GM21717 (cell line): Measurements from ENCODE around the gene TPTE.
"Not testable (repeated sequence)": the region's sequence is repeated elsewhere in the genome, so short reads cannot be mapped to it uniquely, and the experiment has no call there.

ENCODE experiments used
- ATAC-seq: cut with Tn5 transposase; IDR thresholded peaks from one replicate; pipeline ENCODE4 v1.9.1; 2021; ENCODE audit warnings: mild to moderate bottlenecking, moderate library complexity; ENCODE audit not compliant: unreplicated experiment

Gene TPTE

DNA sequence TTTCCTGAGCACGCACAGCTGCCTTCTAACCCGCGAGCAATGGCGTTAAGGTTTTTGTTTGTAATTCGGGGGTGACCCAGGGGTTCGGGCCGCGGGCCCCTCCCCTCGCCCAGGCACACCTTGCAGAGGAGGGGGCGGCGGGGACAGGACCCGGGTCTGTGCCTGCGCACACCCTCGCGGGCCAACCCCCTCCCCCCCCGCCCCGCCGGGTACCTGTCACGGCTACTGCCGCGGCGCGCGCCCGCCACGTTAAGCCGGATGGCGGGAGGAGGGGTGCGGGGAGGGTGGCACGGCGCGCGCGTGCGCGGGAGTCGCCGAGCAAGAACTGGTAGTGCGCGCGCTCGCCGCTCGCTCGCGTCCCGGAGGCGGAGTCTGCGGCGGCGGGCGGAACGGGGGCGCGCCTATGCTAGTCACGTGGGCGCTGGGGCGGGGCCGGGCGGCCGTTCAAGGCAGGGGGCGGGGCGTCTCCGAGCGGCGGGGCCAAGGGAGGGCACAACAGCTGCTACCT lies at the start of gene TPTE:
Gene TPTE, plus strand, starts transcription at position 493 of the 508 bp plus-strand sequence. CDS start 17,141 bp downstream, outside the sequence.
- no peak for ATAC-seq

DNA sequence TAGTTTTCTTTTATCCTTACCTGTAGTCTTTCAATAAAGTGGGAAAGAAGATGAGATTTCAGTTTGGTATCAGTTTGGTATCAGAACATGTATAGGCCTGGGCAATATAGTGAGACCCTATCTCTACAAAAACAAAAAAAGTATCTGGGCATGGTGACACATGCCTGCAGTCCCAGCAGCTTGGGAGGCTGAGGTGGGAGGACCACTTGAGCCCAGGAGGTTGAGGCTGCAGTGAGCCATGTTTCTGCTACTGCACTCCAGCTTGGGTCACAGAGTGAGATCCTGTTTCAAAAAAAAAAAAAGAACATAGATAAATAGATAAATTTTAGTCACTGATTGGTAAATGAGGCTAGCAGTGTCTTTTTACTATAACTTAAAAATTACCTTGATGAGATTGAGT lies 49.4 kb upstream of the TPTE start:
- not testable (repeated sequence) for ATAC-seq

DNA sequence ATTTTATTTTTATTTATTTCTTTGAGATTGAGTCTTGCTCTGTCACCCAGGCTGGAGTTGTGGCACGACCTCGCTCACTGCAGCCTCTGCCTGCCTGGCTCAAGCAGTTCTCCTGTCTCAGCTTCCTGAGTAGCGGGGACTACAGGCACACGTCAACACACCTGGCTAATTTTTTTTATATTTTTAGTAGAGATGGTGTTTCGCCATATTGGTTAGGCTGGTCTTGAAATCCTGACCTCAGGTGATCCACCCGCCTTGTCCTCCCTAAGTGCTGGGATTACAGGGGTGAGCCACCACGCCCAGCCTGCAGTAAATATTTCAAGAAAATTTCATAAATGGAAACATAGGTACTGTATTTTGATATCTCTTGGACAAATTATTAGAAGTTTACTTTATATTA lies 43.6 kb upstream of the TPTE start:
- not testable (repeated sequence) for ATAC-seq

DNA sequence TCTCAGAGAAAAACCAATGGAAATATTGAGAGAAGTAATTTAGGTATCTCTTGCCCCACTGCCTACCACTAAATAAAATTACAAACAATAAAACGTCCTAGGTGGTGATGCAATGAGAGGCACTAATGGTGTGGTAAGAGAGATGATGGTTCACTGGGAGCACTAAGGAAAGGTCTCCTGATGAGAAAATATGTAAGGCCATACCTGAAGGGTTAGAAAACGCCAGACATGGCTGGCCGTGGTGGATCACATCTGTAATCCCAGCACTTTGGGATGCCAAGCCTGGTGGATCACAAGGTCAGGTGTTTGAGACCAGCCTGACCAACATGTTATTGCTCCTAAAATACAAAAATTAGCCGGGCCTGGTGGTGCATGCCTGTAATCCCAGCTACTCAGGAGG lies 41.5 kb upstream of the TPTE start:
- not testable (repeated sequence) for ATAC-seq

DNA sequence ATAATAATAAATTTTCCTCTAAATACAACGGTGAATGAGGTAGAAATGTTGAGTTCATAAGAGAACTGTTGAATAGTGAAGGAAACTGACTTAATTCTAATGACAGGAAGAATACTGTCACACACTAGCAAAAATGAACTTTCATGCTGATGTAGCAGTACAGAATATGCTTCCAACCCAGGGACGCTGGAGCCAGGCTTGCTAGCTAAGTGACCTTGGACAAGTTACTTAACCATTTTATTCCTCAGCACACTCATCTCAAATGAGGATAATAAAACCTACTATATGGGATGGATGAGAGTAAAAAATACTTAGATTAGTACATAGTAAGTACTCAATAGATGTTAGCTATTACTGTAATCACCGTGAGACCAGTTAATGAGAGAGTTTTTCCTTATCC lies 36.5 kb upstream of the TPTE start:
- ATAC-seq = not testable (repeated sequence)

DNA sequence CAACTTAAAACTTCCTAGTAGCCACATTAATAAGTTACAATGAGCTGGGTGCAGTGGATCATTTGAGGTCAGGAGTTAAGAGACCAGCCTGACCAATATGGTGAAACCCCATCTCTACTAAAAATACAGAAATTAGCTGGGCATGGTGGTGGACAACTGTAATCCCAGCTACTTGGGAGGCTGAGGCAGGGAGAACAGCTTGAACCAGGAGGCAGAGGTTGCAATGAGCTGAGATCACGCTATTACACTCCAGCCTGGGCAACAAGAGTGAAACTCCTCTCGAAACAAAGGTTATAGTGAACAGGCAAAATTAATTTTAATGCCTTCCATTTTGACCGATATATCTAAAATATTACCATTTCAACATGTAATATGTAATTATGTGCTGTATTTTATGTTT lies 30.9 kb upstream of the TPTE start:
- not testable (repeated sequence) for ATAC-seq

DNA sequence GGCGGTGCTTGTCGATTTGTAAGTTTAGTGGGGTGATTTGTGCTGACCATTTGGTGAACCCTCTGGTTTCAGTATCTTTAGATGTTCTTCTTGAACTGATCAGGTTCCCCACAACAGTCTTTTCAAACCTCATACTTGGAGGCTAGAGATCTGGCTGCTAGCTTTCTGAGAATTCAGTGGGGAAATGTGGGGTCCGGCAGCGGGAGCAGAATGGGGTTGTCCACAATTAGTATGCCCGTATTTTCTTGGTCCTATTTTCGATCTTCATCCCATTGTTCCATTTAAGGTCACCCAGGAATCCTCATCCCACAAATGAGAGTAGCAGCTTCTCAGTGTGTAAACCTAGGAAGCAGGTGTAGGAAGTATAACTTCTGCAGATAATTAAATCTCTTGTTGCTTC lies 10.3 kb upstream of the TPTE start:
- no peak for ATAC-seq

DNA sequence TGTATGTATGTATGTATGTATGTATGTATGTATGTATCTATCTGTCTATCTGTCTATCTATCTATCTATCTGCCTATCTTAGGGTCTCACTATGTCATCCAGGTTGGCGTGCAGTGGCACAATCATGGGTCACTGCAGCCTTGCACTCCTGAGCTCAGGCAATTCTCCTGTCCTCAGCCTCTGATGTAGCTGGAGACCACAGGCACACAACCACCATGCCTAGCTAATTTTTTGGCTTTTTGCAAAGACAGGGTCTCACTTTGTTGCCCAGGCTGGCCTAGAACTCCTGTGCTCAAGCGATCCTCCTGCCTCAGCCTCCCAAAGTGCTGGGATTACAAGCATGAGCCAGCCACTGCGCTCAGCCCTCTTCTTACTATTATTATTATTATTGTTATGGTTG lies 4.5 kb upstream of the TPTE start:
- ATAC-seq = not testable (repeated sequence)

DNA sequence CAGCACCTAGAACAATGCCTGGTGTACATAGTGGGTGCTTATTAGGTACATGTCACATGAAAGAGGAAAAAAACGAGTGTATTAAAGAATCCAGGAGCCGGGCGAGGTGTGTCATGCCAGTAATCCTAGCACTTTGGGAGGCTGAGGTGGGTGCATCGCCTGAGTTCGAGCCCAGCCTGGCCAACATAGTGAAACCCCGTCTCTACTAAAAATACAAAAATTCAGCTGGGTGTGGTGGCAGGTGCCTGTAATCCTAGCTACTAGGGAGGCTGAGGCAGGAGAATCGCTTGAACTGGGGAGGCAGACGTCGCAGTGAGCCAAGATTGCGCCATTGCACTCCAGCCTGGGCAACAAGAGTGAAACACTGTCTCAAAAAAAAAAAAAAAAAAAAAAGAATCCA lies 3.5 kb upstream of the TPTE start:
- not testable (repeated sequence) for ATAC-seq

DNA sequence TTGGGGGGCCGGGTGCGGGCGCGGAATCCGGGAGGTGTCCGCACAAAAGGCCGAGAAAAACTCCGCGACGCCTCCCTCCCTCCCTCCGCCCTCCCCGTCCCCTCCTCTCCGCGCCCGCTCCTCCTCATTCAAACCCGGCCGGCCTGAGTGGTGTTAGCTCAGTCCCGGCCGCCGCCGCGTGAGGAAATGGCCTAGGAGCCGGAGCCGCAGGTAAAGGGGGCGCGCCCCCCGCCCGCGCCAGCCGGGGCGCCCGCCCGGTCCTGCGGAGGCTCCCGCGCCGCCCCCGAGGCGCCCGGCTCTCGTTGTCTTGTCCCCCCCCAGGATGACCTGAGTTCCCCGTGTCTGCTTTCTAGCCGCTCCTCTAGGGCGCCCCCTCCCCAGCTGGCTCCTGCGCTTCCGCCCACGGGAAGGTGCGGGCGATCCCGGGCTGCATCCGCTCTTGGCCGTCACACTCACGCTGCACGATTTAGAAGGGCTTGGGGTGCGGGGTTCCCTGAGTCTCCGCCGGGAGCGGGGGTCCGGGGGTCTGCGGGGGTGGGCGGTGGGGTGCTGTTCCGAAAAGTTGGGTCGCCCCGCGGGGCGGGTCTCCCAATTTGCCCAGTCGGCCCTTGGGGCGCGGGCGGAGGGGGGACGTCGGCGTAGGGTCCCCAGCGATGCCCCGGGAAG lies 585 bp downstream of the TPTE start:
- not testable (repeated sequence) for ATAC-seq

DNA sequence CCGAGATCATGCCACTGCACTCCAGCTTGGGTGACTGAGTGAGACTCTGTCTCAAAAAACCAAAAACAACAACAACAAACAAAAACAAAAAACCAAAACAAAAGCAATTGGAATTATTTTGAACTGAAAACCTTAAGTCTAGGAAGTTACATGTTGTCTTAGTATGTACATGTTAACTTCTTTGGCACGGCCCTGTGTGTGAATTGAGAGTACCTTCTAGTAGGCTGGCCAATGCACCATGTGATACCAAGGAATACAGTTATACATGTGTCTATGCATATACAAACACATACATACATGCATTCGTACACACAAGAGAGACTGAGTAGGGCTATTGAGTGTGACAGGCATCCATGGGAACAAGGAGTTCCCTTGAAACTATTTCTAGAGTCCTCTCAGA lies 18.6 kb downstream of the TPTE start:
- ATAC-seq = no peak

DNA sequence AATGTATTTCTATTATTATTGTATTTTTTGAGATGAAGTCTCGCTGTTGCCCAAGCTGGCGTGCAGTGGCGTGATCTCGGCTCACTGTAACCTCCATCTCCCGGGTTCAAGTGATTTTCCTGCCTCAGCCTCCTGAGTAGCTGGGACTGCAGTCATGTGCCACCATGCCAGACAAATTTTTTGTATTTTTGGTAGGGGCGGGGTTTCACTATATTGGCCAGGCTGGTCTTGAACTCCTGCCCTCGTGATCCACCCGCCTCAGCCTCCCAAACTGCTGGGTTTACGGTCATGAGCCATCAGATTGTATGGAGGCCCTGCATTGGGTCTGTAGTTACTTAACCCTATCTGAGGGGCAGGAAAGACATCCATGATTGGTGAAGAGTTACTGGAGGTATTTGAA lies 23.0 kb downstream of the TPTE start:
- not testable (repeated sequence) for ATAC-seq

DNA sequence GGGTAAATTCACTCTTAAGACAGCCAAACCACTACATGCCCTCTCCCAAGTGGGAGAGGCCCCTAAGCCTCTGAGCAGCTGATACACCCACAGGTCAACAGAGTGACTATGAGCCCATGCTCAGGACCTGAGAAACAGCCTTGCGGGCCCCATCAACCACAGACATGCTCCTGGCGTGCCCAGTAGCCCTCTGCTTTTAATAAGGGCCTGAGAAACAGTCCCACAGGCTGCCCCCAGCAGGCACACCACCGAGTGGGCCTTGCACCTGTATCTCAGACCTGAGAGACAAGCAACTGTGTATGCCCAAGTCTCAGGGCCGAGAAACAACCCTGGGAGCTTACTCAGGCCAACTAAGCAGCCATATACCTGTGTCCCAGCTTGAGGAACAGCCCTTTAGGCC lies 26.5 kb downstream of the TPTE start:
- not testable (repeated sequence) for ATAC-seq

DNA sequence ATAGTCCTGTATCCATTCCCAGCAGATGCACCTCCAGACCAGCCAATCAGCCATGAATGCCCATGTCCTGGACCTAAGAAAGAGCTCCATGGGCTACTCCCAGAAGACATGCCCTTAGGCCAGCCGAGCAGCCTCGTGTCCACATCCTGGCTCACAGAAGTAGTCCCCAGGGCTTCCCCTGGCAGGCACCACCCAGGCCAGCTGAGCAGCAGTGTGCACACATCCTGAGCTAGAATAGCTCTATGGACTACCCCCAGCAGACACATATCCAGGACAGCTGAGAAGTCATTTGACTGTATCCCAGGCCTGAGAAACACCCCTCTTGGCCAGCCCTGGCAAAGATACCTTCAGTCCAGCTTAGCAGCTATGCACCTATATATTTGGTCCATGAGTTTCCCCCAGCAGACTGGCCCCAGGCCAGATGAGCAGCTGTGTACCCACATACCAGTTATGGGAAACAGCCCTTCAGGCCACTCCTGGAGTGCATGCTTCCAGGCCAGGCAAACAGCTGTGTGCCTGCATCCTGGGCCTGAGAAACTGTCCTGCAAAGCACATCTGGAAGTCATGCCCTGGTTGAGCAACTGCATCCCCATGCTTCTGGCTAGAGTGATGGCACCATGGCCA lies 27.1 kb downstream of the TPTE start:
- not testable (repeated sequence) for ATAC-seq

DNA sequence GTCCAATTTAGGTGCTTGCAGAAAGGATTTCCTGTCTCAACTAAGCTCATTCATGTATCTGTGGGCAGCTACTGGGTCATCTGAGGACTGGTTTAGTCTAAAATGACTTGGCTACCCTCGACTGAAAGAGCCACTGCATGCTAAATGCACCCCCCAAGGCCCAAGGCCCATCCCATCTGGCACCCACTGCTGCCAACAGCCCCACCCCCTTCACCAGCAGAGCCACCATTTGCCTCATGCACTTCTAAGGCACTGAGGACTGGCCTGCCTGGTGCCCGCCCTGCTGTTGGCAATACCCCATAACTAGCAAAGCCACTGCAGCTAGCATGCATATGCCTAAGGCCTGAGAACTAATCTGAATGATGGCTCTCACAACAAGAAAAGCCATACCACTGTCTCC lies 49.4 kb downstream of the TPTE start:
- ATAC-seq = not testable (repeated sequence)

DNA sequence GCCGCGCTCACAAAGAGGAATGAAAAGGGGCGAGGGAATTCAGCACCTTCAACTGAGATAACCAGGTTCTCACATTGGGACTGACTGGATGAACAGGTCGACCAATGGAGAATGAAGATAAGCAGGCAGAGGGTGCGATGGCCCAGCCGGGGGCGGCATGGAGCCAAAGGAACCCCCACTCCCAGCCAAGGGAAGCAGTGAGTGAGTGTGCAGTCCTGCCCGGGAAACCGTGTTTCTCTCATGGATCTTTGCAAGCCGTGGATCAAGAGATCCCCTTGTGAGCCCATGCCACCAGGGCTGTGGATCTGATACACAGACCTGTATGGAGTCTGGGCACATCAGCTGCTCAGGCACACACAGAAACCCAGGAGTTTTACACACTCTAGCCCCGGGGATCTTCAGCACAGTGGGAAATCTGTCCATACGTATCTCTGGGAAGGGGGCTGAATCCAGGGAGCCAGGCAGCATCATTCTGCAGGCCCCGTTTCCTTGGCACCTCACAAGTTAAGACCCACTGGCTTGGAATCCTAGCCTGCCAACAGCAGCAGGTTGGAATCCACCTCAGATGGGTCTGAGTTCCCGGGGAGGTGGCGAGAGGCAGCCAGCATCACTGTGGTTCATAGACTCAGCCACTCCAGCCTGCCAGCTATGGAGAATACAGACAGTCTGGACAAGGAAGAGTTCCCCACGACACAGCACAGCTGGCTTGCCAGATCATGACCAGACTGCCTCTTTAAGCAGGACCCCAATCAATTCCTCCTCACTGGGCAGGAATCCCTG lies 53.3 kb downstream of the TPTE start:
- not testable (repeated sequence) for ATAC-seq

DNA sequence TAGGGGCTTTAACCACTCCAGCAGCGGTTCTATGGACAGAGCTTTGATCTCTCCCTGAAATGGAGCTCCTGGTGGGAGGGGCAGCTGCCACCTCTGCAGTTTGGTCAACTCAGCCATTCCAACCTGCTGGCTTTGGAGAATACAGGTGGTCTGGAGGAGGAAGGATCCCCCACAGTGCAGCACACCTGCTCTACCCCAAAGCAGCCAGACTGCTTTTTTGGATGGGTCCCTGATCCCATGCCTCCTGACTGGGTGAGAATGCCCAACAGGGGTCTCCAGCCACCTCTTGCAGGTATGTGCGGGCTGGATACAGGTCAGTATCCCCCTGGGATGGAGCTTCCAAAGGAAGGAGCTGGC lies 53.9 kb downstream of the TPTE start:
- ATAC-seq = no peak

DNA sequence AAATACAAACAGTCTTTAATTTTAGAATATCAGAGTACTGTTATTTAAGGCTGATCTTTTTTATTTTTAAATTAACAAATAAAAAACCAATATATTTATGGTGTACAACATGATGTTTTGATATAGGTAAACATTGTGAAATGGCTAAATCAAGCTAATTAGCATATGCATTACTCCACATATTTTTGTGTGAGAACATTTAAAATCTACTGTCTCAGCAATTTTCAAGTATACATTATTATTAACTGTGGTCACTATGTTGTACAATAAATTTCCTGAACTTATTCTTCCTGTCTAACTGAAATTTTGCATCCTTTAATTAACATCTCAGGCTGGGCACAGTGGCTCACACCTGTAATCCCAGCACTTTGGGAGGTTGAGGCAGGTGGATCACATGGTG lies 57.5 kb downstream of the TPTE start:
- not testable (repeated sequence) for ATAC-seq

DNA sequence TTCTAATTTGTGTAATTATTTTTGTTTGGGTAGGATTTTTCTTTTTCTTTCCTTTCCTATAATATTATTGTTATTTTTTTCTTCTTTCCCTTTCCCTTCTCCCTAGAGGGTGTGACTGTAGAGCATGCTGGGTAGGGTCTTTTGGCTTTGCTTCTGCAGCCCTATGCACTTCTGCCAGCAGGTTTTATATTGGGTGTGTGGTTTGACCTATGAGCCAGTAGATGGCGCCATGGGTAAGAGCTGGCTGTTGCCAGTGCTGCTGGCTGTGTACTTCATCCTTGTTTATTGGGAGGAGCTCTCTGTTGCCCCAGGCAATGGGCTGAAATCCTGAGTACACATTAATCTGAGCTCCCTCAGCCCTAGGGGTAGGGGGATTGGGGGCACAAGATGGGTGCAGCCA lies 67.7 kb downstream of the TPTE start:
- ATAC-seq = not testable (repeated sequence)

DNA sequence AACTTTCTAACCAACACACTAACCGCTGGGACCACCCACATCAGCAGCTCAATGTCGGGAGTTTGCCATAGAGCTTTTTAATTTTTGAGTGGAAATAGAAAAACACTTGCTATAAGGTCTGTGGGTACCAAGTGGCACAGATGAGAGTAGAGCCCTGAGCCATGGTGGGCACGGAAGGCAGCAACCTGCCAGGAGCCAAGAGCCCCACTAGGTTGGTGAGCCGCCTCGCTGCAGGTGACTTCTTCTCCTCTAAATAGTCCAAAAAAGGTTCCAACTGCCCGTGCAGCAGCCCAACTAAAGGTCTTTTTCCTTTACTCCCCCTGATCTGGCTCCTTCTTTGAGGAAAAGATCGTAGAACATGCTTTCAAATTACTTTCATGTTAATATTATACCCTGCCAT lies 85.7 kb downstream of the TPTE start:
- ATAC-seq = not testable (repeated sequence)

DNA sequence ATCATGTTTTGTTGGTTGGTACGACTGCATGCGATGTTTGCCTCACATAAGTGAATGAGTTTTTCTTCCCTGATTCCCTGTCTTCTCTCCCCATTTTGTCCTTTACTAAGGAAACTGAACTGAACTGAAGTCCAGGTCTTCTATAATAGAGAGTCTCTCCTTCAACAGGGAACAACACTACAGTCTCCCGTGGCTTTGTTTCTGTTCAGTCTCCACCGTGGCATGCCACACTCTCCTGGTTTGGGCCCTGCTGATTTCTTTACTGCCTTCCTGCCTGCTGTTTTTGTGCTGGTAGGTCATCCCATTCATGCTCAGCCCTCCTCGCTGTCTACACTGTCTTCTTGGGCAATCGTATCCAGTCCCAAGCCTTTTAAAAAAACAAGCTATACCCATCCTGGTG lies 92.9 kb downstream of the TPTE start:
- not testable (repeated sequence) for ATAC-seq

DNA sequence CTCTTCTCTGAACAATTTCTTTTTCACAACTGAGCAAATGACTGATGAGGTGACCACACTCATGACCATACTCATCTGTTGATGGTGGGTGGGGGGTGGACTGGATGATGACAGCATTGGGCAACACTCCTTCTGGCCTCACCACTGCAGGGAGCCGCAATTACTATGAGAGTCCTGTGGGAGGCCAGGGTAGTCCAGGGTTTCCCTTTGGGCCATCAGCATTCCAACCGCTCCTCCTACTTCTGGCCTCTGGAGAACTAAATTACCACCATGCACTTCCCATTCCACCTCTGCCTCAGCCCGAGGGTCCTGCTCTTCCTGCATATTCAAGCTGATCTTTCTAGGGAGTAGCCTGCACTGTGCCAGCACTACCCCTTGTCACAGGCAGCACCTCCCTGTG lies 94.7 kb downstream of the TPTE start:
- ATAC-seq = not testable (repeated sequence)
